ENCODE results near the gene CLDN9.

DNA sequence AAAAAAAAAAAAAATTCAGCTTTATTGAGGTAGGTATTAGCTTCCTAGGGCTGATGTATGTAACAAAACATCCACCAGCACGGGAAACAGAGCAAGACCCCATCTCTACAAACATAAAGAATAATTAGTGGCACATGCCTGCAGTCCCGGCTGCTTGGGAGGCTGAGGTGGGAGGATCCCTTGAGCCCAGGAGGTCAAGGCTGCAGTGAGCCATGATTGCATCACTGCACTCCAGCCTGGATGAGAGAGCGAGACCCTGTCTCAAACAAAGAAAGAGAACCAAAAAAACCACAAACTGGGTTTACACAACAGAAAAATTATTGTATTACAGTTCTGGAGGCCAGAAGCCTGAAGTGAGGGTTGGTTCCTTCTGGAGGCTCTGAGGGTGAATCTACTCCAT is 29.7 kb downstream of the CLDN9 start:
- TF ChIP-seq ZNF16 (tag by site-specific recombination; IDR thresholded peaks at IDR 0.05; ENCODE audit: low read depth) (no peak), ZNF23 (tag by site-specific recombination; IDR thresholded peaks at IDR 0.05; ENCODE audit: borderline replicate concordance) (no peak), TCF7L2 (IDR thresholded peaks at IDR 0.05; ENCODE audit: borderline replicate concordance, low read depth, low read length) (no peak), ZNF639 (tag by site-specific recombination; IDR thresholded peaks at IDR 0.05) (no peak), YY1 (tag by site-specific recombination; IDR thresholded peaks at IDR 0.05) (no peak), ZNF768 (tag by site-specific recombination; IDR thresholded peaks at IDR 0.05) (no peak)
- TF ChIP-seq, protein P1, sequence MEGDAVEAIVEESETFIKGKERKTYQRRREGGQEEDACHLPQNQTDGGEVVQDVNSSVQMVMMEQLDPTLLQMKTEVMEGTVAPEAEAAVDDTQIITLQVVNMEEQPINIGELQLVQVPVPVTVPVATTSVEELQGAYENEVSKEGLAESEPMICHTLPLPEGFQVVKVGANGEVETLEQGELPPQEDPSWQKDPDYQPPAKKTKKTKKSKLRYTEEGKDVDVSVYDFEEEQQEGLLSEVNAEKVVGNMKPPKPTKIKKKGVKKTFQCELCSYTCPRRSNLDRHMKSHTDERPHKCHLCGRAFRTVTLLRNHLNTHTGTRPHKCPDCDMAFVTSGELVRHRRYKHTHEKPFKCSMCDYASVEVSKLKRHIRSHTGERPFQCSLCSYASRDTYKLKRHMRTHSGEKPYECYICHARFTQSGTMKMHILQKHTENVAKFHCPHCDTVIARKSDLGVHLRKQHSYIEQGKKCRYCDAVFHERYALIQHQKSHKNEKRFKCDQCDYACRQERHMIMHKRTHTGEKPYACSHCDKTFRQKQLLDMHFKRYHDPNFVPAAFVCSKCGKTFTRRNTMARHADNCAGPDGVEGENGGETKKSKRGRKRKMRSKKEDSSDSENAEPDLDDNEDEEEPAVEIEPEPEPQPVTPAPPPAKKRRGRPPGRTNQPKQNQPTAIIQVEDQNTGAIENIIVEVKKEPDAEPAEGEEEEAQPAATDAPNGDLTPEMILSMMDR (tag by site-specific recombination; IDR thresholded peaks at IDR 0.05) = no peak
- TF ChIP-seq, protein P2, sequence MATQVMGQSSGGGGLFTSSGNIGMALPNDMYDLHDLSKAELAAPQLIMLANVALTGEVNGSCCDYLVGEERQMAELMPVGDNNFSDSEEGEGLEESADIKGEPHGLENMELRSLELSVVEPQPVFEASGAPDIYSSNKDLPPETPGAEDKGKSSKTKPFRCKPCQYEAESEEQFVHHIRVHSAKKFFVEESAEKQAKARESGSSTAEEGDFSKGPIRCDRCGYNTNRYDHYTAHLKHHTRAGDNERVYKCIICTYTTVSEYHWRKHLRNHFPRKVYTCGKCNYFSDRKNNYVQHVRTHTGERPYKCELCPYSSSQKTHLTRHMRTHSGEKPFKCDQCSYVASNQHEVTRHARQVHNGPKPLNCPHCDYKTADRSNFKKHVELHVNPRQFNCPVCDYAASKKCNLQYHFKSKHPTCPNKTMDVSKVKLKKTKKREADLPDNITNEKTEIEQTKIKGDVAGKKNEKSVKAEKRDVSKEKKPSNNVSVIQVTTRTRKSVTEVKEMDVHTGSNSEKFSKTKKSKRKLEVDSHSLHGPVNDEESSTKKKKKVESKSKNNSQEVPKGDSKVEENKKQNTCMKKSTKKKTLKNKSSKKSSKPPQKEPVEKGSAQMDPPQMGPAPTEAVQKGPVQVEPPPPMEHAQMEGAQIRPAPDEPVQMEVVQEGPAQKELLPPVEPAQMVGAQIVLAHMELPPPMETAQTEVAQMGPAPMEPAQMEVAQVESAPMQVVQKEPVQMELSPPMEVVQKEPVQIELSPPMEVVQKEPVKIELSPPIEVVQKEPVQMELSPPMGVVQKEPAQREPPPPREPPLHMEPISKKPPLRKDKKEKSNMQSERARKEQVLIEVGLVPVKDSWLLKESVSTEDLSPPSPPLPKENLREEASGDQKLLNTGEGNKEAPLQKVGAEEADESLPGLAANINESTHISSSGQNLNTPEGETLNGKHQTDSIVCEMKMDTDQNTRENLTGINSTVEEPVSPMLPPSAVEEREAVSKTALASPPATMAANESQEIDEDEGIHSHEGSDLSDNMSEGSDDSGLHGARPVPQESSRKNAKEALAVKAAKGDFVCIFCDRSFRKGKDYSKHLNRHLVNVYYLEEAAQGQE (tag by site-specific recombination; IDR thresholded peaks at IDR 0.05) = no peak

All from HEK293 (cell line).